AG08395 (cell line): Measurements from ENCODE around the gene PLAAT3.
"Not testable (repeated sequence)": the region's sequence is repeated elsewhere in the genome, so short reads cannot be mapped to it uniquely, and the experiment has no call there.

Source experiments
- DNase-seq: peaks from one replicate; pipeline ENCODE4 v3.0.0; 2012; ENCODE audit warnings: mixed read lengths, low spot score

PLAAT3 gene

DNA sequence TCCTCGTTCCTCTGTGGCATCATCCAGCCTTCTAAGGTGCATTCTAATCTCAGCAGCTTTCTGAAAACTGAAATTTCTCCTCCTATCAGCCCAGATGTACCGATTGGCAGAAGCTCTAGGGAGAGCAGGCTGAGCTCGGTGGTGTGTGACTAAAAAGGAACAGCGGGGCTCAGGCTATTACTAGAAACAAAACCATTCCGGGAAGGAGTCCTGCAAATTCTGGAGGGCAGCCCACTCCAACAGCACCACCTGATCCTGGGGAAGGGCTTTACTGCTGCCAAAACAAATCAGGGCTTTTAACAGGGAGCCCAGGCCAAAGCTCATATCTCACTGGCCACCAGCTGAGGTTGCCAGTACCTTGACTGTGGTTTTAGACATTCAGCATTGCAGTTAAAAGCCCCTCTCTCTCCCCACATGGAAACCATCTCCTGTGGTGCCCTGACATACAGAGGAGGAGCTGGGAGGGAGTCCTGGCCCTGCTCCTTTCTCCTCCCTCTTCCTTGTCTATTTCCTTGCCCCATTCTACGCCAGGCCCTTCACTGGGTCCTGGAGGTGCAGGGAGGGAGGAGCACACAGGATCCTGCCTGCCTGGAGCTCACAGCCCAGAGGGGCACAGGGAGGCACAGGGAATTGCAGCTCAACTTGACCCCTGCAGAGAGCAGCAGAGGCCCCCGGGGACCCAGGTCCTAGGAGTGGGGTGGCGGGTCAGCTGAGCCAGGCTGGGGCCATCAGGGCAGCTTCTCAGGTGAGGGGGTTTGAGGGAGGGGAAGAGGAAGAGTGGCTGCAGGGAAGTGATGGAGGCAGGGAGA, 76.7 kb downstream of the PLAAT3 start:
- peak; percentile 51 for DNase-seq

DNA sequence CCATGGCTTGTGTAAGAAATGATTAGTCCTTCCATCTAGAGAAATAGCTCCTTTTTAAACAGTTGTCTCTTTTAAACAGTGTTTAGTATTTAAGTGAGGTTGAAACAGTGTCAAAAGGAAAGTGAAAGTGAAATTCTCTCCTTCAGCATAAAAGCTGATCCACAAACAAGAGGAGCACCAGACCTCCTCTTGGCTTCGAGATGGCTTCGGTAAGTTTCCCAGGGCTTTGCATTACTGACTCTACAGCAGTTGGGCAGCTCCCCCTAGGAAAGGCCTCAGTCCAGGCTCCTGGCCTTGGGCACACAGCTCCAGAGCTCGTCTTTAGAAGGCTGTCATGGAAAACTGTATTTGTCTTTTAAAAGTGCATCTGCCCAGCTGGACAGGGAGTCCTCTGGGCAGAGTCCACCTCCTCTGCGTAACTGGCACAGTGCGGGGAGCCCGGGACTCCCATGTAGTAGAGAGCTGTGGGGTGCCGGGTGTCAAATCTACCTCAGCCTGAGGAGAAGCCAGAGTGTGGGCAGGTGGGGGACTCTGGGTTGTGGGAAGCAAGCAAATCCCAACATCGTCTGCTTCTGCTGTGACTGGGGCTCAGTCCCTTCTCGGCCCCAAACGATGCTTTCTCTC, 77.5 kb downstream of the PLAAT3 start, which contains the start of gene PLAAT4:
Gene PLAAT4 (plus strand): TSS at position 140 of the 624 bp plus-strand sequence. CDS start 61 bp downstream, at position 201.
- peak; percentile 63 for DNase-seq

DNA sequence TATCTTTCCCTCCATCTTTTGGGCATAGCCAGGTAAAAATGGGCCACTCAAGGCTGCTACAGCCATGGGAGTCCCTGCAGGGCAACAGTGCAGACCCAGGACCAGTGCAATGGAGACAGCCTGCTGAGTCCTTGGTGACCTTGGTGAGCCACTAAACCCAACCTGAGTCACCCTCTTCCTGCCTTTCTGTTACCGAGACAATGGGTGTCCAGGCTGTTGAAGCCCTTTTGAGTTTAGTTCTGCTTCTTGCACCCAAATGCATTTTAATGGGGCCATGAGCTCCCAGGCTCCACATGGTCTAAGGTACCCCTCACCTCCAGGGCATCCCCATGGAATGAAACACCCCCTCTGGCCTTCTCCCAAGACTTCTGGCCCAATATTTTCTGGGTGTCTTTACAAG, 78.5 kb downstream of the PLAAT3 start:
- no peak for DNase-seq

DNA sequence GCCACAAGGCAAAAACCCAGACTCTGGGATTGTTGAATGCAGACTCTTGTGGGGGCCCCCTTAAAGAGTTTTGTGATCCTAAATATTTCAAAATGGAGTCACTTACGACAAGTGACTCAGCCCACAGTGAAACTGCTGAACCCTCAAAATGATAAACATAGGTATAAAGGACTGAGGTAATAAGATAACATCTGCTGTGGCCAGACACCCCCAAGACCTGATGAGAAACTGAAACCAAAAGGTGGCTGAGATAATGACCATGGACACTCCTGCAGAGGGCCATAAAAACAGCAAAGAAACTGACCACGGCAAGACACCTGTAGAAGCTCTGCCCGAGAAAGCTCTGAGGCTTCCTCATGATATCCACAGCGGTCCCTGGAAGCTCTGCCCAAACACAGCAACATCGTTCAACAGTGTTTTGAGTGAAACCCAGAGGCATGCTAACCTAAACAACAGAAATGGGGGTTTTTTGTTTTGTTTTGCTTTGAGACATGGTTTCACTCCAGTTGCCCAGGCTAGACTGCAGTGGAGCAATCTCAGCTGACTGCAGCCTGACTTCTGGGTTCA, 79.3 kb downstream of the PLAAT3 start:
- DNase-seq: no peak

DNA sequence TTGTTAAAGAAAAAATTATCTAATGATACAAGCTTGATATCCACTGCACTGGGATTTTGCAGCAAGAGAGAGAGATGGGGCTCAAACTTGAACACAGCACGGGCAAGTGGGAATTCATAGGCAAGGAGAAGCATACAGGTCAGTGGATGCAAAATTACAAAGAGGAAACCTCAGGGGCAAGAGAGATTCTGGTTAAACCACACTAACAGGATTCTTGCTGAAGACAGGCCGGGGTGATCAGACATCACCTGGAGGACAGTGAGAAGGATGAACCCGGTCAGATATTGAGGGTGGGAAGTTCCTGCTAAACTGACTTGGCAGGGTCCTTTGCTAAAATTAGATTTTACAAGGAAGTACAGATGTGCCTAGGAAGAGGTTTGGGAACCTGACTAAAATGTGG, 80.2 kb downstream of the PLAAT3 start:
- no peak for DNase-seq

DNA sequence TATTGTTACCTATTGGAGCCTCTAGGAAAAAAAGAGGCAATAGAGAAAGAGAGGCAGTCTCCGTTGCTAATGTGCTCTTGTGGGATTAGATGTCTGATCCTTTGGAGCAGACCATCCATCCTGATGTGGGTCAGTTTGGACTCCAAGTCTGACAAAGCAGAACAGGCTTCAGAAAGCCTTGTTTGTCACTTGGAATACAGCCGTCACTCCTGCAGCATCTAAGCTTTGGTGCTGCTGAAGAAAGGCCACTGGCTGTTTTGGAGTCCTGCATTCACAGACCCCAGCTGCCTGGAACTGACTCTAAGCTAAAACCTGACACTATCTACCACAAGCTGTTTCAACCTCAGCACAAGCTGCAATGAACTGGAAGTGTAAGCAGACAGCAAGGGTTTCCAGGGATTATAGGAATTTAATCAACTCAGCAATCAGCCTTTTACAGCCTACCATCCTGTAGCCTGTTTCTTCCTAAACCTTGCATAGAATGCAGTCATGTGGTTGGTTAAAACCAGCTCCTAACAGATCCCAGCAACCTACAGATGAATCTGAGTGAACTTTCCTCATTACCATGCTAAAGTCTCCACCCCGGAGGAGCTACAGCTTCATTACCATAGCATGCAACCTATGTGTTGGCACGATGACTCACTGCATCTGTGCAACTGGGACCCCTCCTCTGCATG, 81.3 kb downstream of the PLAAT3 start:
- DNase-seq: no peak

DNA sequence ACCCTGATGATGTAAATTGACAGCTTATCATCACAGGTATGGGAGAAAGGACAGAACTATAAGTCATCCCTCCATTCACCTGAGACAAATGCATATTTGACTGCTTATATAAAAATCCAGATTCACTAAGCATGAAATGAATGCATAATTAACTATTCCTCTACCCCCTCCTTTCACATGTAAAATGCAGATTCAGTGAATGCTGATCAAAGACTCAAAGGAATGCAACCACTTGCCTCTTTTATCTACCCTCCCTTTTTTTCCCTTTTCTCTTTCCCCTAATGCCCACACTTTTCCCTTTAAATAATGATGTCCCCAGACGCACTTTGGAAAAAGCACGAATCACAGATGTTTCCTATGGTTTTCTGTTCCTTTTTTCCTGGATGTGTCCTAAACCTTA, 82.1 kb downstream of the PLAAT3 start:
- DNase-seq: no peak

DNA sequence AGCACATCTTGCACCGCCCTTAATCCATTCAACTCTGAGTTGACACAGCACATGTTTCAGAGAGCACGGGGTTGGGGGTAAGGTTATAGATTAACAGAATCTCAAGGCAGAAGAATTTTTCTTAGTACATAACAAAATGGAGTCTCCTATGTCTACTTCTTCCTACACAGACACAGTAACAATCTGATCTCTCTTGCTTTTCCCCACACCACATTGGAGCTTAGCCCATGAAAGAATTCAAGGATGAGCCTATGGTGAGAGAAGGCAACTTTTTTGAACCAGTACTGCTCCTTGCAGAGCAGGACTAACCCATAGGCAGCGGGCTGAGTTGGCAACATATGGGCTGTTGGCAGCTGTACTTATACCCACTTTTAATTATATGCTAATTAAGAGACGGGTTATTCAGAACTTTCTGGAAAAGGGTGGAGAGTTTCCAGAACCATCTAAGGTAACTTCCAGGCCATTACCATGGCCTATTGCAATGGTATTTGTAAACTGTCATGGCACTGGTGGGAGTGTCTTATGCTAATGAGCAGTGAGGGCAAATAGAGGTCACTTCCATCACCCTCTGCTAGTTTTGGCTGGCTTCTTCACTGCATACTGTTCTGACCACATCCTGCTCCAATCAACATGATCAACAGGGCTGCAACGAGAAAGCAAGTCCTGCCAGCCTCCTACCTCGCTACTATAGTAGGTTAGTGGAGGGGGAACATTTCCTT, 83.0 kb downstream of the PLAAT3 start:
- DNase-seq: peak; percentile 64

DNA sequence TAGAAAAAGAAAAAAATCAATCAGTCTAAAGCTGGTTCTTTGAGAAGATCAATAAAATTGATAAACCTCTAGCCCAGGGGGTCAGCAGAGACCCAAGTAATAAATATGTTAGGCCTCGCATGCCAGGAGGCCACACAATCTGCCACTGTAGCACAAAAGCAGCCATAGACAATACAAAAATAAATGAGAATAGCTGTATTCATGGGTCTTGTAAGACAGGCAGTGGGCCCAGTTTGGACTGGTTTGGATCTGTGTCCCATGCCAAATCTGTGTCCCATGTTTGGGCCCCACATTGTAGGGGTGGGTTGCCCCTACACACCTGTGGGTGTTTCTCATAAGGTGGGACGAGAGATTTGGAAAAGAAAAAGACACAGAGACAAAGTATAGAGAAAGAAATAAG, 84.2 kb downstream of the PLAAT3 start:
- no peak for DNase-seq

DNA sequence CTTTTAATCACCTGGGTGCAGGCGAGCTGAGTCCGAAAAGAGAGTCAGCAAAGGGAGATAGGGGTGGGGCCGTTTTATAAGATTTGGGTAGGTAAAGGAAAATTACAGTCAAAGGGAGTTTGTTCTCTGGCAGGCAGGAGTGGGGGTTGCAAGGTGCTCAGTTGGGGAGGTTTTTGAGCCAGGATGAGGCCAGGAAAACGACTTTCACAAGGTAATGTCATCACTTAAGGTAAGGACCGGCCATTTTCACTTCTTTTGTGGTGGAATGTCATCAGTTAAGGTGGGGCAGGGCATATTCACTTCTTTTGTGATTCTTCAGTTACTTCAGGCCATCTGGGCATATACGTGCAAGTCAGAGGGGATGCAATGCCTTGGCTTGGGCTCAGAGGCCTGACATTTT, 84.9 kb downstream of the PLAAT3 start:
- not testable (repeated sequence) for DNase-seq

DNA sequence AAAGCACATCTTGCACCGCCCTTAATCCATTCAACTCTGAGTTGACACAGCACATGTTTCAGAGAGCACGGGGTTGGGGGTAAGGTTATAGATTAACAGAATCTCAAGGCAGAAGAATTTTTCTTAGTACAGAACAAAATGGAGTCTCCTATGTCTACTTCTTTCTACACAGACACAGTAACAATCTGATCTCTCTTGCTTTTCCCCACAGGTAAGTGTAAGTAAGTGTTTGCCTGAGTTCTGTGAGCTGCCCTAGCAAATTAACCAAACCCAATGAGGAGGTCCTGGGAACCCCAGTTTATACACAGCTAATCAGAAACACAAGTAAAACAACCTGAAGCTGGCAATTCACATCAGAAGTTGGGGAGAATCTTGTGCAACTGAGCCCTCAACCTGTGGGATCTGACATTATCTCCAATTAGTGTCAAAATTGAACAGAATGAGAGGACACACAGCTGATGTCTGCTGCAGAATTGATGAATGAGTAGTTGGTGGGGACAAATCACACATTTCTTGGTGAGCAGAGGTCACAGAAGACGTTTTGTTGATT, 85.4 kb downstream of the PLAAT3 start:
- not testable (repeated sequence) for DNase-seq

DNA sequence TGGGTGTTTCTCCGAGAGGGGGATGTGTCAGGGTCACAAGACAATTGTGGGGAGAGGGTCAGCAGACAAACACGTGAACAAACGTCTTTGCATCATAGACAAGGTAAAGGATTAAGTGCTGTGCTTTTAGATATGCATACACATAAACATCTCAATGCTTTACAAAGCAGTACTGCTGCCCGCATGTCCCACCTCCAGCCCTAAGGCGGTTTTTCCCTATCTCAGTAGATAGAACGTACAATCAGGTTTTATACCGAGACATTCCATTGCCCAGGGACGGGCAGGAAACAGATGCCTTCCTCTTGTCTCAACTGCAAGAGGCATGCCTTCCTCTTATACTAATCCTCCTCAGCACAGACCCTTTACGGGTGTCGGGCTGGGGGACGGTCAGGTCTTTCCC, 86.1 kb downstream of the PLAAT3 start:
- DNase-seq: not testable (repeated sequence)

DNA sequence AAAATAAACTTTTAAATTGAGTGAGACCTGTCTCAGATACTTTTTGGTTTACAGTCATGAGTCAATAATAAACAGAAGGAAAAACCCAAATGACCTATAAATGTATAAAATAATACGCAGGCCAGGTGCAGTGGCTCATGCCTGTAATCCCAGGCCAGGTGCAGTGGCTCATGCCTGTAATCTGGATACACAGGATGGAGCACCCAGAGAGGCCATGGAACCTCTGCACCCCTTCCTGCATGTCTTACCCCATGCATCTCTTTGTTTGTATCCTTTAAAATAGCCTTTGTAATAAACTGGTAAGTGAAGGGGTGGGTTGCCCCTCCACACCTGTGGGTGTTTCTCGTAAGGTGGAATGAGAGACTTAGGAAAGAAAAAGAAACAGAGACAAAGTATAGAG, 86.6 kb downstream of the PLAAT3 start:
- DNase-seq: no peak
